Measurements from ENCODE around the gene MALAT1. TPM values are rescaled to one million over a fixed set of nuclear protein-coding genes. Genes with fewer than 3 reads are reported as not detected.

Gene MALAT1
- total and polyA plus RNA-seq, 2 donors from 2014 or later = 219 to 15,262 TPM

DNA sequence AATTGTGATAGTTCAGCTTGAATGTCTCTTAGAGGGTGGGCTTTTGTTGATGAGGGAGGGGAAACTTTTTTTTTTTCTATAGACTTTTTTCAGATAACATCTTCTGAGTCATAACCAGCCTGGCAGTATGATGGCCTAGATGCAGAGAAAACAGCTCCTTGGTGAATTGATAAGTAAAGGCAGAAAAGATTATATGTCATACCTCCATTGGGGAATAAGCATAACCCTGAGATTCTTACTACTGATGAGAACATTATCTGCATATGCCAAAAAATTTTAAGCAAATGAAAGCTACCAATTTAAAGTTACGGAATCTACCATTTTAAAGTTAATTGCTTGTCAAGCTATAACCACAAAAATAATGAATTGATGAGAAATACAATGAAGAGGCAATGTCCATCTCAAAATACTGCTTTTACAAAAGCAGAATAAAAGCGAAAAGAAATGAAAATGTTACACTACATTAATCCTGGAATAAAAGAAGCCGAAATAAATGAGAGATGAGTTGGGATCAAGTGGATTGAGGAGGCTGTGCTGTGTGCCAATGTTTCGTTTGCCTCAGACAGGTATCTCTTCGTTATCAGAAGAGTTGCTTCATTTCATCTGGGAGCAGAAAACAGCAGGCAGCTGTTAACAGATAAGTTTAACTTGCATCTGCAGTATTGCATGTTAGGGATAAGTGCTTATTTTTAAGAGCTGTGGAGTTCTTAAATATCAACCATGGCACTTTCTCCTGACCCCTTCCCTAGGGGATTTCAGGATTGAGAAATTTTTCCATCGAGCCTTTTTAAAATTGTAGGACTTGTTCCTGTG is 3.9 kb downstream of the MALAT1 start:
- intact Hi-C loops (cut with DNase I) = loop anchor here (5.0 kb wide), 1 partner anchor 75 kb away; no protein-coding TSS in a partner anchor
- FAIRE-seq = no peak
- H3K4me1 ChIP-seq (ENCODE audit: control insufficient read depth in 2 of 3, insufficient read depth in 2 of 3, low read depth in 1 of 3, low read length in 3 of 3) = peaks cover 0 to 10% (median 6%) of the 10 kb centered on the region in 3 donors
- H3K27me3 ChIP-seq (ENCODE audit: control insufficient read depth, insufficient read depth, low read length) = no peaks in the 10 kb centered on the region
- peaks cover 38 to 66% (median 43%) of the 10 kb centered on the region in 3 donors for H3K36me3 ChIP-seq (ENCODE audit: control insufficient read depth in 2 of 3, insufficient read depth in 3 of 3, low read length in 3 of 3)
- H3K9ac ChIP-seq (ENCODE audit: low read length in 3 of 3) = peak overlapping the region; percentile 84 to 100 (median 100)
- no peak for TF ChIP-seq CTCF (IDR thresholded peaks at IDR 0.05; ENCODE audit: borderline replicate concordance, extremely low read depth, insufficient read depth)
- H3K9me3 ChIP-seq (ENCODE audit: control insufficient read depth in 2 of 3, insufficient read depth in 1 of 3, low read length in 3 of 3) = no peaks in the 10 kb centered on the region
- H3K4me3 ChIP-seq (ENCODE audit: low read length in 3 of 3) = peak overlapping the region; percentile 81 to 97 (median 93)
- peak overlapping the region; percentile 99 for H3K27ac ChIP-seq (ENCODE audit: low read depth in 2 of 2, low read length in 2 of 2)
- peak in 2 of 5 donors; percentile 51 to 73 for DNase-seq

DNA sequence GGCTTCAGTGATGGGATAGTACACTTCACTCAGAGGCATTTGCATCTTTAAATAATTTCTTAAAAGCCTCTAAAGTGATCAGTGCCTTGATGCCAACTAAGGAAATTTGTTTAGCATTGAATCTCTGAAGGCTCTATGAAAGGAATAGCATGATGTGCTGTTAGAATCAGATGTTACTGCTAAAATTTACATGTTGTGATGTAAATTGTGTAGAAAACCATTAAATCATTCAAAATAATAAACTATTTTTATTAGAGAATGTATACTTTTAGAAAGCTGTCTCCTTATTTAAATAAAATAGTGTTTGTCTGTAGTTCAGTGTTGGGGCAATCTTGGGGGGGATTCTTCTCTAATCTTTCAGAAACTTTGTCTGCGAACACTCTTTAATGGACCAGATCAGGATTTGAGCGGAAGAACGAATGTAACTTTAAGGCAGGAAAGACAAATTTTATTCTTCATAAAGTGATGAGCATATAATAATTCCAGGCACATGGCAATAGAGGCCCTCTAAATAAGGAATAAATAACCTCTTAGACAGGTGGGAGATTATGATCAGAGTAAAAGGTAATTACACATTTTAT is 4.6 kb downstream of the MALAT1 start:
- Histone ChIP-seq H3K36me3 (ENCODE audit: control insufficient read depth in 2 of 3, insufficient read depth in 3 of 3, low read length in 3 of 3) (peaks cover 38 to 66% (median 43%) of the 10 kb centered on the region in 3 donors), H3K27ac (ENCODE audit: low read depth in 2 of 2, low read length in 2 of 2) (peak overlapping the region; percentile 99)
- DNase-seq = peak in 2 of 5 donors; percentile 39 to 64

GRCh38 chr11:65503949-65504673 is 5.3 kb downstream of the MALAT1 start:
- TF ChIP-seq CTCF (IDR thresholded peaks at IDR 0.05; ENCODE audit: borderline replicate concordance, extremely low read depth, insufficient read depth) = no peak
- Histone ChIP-seq H3K36me3 (ENCODE audit: control insufficient read depth in 2 of 3, insufficient read depth in 3 of 3, low read length in 3 of 3) (peaks cover 38 to 66% (median 43%) of the 10 kb centered on the region in 3 donors), H3K27me3 (ENCODE audit: control insufficient read depth, insufficient read depth, low read length) (no peaks in the 10 kb centered on the region), H3K9me3 (ENCODE audit: control insufficient read depth in 2 of 3, insufficient read depth in 1 of 3, low read length in 3 of 3) (no peaks in the 10 kb centered on the region), H3K9ac (ENCODE audit: low read length in 3 of 3) (peak overlapping the region; percentile 84 to 100 (median 100)), H3K27ac (ENCODE audit: low read depth in 2 of 2, low read length in 2 of 2) (peak overlapping the region; percentile 99), H3K4me3 (ENCODE audit: low read length in 3 of 3) (peak overlapping the region; percentile 81 to 97 (median 93)), H3K4me1 (ENCODE audit: control insufficient read depth in 2 of 3, insufficient read depth in 2 of 3, low read depth in 1 of 3, low read length in 3 of 3) (peaks cover 0 to 10% (median 6%) of the 10 kb centered on the region in 3 donors)
- intact Hi-C loops (cut with DNase I) = loop anchor here (5.0 kb wide), 1 partner anchor 77 kb away; no protein-coding TSS in a partner anchor
- peak in 2 of 5 donors; percentile 78 to 80 for DNase-seq
- FAIRE-seq = no peak

More for the DNA sequence above, 4.6 kb downstream of the MALAT1 start:
- no peak for FAIRE-seq
- Histone ChIP-seq H3K9ac (ENCODE audit: low read length in 3 of 3) (peak overlapping the region; percentile 84 to 100 (median 100)), H3K9me3 (ENCODE audit: control insufficient read depth in 2 of 3, insufficient read depth in 1 of 3, low read length in 3 of 3) (no peaks in the 10 kb centered on the region), H3K4me3 (ENCODE audit: low read length in 3 of 3) (peak overlapping the region; percentile 81 to 97 (median 93)), H3K4me1 (ENCODE audit: control insufficient read depth in 2 of 3, insufficient read depth in 2 of 3, low read depth in 1 of 3, low read length in 3 of 3) (peaks cover 0 to 10% (median 6%) of the 10 kb centered on the region in 3 donors), H3K27me3 (ENCODE audit: control insufficient read depth, insufficient read depth, low read length) (no peaks in the 10 kb centered on the region)
- TF ChIP-seq CTCF (IDR thresholded peaks at IDR 0.05; ENCODE audit: borderline replicate concordance, extremely low read depth, insufficient read depth) = no peak
- intact Hi-C loops (cut with DNase I) = loop anchor here (5.0 kb wide), 1 partner anchor 76 kb away; no protein-coding TSS in a partner anchor
